ENCODE data around the gene NEK11. TPM values are rescaled to one million over a fixed set of nuclear protein-coding genes. Genes with fewer than 3 reads are reported as not detected.

Gene NEK11
- total and polyA plus RNA-seq, 12 donors, result 5.2 to 19.8 (median 9.8) TPM

GRCh38 chr3:131233900-131234668 is 207.4 kb downstream of the NEK11 start:
- intact Hi-C loops (cut with DNase I), result no loop called here
- no peaks in the 10 kb centered on the region for H3K27me3 ChIP-seq
- 80 to 85% (median 83%) methylated on average over 5 of the region's 5 CpGs for WGBS, 4 donors

GRCh38 chr3:131236421-131236820 is 209.7 kb downstream of the NEK11 start:
- Histone ChIP-seq H3K4me3 (no peak overlapping the region), H3K27me3 (no peaks in the 10 kb centered on the region), H3K9me3 (replicated peaks in 1 of 3) (no peaks in the 10 kb centered on the region), H3K4me1 (replicated peaks in 1 of 2) (no peaks in the 10 kb centered on the region), H3K27ac (no peak overlapping the region), H3K36me3 (replicated peaks in 1 of 2) (no peaks in the 10 kb centered on the region)
- no peak for TF ChIP-seq CTCF (IDR thresholded peaks at IDR 0.05)
- no peak for TF ChIP-seq POLR2A (IDR thresholded peaks at IDR 0.05)
- intact Hi-C loops (cut with DNase I), result no loop called here
- DNase-seq, result no peak
- 87 to 90% (median 88%) methylated on average over 6 of the region's 6 CpGs for WGBS, 4 donors

More at GRCh38 chr3:131233900-131234668, 207.4 kb downstream of the NEK11 start:
- no peaks in the 10 kb centered on the region for H3K4me1 ChIP-seq (replicated peaks in 1 of 2)
- H3K36me3 ChIP-seq (replicated peaks in 1 of 2), result no peaks in the 10 kb centered on the region
- DNase-seq, result no peak
- no peak overlapping the region for H3K27ac ChIP-seq
- H3K9me3 ChIP-seq (replicated peaks in 1 of 3), result no peaks in the 10 kb centered on the region
- TF ChIP-seq POLR2A (IDR thresholded peaks at IDR 0.05) (no peak), CTCF (IDR thresholded peaks at IDR 0.05) (no peak)
- H3K4me3 ChIP-seq, result no peak overlapping the region

- intact Hi-C loops (cut with DNase I), result no loop called here
These were observed 211.8 kb downstream of the NEK11 start for GRCh38 chr3:131238496-131238895.

GRCh38 chr3:131239267-131239666 is 212.6 kb downstream of the NEK11 start:
- Histone ChIP-seq H3K27me3 (no peaks in the 10 kb centered on the region), H3K27ac (no peak overlapping the region), H3K4me3 (no peak overlapping the region), H3K9me3 (replicated peaks in 1 of 3) (no peaks in the 10 kb centered on the region), H3K4me1 (replicated peaks in 1 of 2) (no peaks in the 10 kb centered on the region), H3K36me3 (replicated peaks in 1 of 2) (no peaks in the 10 kb centered on the region)
- no peak for DNase-seq
- intact Hi-C loops (cut with DNase I), result no loop called here
- TF ChIP-seq POLR2A (IDR thresholded peaks at IDR 0.05), result no peak
- no peak for TF ChIP-seq CTCF (IDR thresholded peaks at IDR 0.05)
- 83 to 95% (median 86%) methylated on average over 3 of the region's 3 CpGs for WGBS, 4 donors

More at GRCh38 chr3:131238496-131238895, 211.8 kb downstream of the NEK11 start:
- Histone ChIP-seq H3K9me3 (replicated peaks in 1 of 3) (no peaks in the 10 kb centered on the region), H3K4me1 (replicated peaks in 1 of 2) (no peaks in the 10 kb centered on the region), H3K27me3 (no peaks in the 10 kb centered on the region), H3K27ac (no peak overlapping the region), H3K36me3 (replicated peaks in 1 of 2) (no peaks in the 10 kb centered on the region), H3K4me3 (no peak overlapping the region)
- no peak for TF ChIP-seq CTCF (IDR thresholded peaks at IDR 0.05)
- no peak for TF ChIP-seq POLR2A (IDR thresholded peaks at IDR 0.05)
- WGBS, 4 donors, result 80 to 95% (median 92%) methylated on average over 2 of the region's 2 CpGs
- no peak for DNase-seq
